DMS153 treated with DMSO at 0.1 percent for 48 hours (cell line): ENCODE results near the gene URGCP.

ENCODE experiments used
- DNase-seq: peaks from one replicate; lab custom pipeline; 2025; ENCODE audit not compliant: unreplicated experiment; lab: John Stamatoyannopoulos, UW

URGCP gene, protein sequence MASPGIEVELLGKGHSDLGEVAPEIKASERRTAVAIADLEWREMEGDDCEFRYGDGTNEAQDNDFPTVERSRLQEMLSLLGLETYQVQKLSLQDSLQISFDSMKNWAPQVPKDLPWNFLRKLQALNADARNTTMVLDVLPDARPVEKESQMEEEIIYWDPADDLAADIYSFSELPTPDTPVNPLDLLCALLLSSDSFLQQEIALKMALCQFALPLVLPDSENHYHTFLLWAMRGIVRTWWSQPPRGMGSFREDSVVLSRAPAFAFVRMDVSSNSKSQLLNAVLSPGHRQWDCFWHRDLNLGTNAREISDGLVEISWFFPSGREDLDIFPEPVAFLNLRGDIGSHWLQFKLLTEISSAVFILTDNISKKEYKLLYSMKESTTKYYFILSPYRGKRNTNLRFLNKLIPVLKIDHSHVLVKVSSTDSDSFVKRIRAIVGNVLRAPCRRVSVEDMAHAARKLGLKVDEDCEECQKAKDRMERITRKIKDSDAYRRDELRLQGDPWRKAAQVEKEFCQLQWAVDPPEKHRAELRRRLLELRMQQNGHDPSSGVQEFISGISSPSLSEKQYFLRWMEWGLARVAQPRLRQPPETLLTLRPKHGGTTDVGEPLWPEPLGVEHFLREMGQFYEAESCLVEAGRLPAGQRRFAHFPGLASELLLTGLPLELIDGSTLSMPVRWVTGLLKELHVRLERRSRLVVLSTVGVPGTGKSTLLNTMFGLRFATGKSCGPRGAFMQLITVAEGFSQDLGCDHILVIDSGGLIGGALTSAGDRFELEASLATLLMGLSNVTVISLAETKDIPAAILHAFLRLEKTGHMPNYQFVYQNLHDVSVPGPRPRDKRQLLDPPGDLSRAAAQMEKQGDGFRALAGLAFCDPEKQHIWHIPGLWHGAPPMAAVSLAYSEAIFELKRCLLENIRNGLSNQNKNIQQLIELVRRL

DNA sequence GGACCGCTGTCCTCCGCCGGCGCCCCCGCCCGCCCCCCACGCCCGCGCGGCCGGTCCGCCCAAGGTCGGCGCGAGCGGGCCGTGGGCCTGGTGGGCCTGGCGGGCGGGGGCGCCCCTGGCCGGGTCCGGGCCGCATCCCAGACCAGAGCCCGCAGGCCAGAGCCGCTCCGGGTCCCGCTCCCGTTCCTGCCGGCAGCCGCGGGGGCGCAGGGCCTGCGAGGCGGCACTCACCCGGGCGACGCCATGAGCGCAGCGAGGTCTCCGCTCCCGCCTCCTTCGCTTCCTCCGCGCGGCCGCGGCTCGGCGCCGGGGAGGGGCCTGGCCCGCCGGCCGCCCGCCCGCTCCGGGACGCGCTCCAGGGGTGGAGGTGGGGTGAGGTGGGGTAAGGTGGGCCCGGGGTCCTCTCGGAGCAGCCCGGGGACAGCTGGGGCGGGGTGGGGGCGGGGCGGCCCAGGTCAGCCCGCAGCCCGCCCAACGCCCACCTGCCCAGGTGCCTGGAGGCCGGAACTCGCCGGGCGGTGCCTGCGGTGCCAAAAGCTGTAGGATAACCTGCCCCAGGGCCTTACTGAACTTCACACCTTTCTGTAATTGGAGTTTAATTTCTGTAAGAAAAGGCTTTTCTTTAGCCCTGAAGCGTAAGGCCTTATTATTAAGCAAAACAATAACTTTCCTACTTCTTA lies at the start of gene URGCP:
TSS of gene URGCP (minus strand) at position 266 of the 680 bp plus-strand sequence. CDS start at position 245, 21 bp downstream.
- peak; percentile 41 for DNase-seq

GRCh38 chr7:43956027-43956426 lies 49.6 kb upstream of the URGCP start:
- DNase-seq: no peak

DNA sequence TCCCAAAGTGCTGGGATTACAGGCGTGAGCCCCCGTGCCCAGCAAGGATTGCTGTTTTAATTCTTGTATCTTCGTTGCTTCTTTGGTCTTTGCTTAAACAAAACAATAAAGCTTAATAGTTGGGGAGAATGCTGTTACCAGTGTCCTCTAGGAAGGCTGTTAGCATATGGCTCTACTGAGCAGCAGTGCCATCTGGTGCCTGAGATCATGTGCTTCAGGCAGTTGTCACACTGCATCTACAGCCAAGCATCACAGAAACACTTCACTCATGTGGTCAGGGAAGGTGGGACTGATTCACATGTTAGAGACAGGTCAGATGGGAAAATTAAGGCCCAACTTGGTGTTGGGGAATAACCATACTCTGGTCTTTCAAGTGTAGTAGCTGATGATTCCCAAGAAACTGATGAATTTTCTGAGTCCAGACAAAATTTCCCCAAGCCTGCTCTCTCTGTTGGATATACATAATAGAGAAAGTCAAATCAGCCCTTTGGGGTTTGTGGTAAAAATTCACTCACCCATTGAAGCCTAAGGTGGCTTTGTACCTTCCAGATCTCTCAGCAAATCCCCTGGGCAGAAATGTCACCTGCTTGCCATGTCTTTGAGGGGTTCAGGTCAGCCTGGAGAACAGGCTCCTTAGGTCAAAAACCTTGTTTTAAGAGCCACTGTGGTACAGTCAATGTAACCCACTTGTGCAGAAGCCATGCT lies 48.3 kb upstream of the URGCP start:
- DNase-seq: peak; percentile 15

- no peak for DNase-seq
These were observed 46.7 kb upstream of the URGCP start for GRCh38 chr7:43953071-43953470.

DNA sequence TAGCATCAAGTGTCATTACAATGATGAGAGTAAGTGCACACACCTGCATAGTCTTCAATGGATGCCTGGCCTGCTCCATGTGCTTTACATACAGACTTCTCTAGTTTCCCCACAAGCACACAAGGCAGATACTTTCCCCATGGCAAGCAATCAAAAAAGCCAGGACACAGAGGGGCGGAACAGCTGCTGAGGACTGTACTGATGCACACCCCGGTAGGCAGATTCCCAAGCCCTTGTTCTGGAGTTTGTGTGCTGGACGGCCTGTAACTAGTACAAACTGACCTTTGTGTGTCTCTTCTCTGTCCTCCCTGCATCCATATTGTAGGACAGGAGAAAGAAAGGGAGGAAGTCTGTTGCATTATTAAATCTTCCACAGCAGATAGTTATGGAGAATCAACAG lies 45.6 kb upstream of the URGCP start:
- DNase-seq: no peak

- no peak for DNase-seq
These were observed 37.9 kb upstream of the URGCP start for GRCh38 chr7:43944286-43944685.

DNA sequence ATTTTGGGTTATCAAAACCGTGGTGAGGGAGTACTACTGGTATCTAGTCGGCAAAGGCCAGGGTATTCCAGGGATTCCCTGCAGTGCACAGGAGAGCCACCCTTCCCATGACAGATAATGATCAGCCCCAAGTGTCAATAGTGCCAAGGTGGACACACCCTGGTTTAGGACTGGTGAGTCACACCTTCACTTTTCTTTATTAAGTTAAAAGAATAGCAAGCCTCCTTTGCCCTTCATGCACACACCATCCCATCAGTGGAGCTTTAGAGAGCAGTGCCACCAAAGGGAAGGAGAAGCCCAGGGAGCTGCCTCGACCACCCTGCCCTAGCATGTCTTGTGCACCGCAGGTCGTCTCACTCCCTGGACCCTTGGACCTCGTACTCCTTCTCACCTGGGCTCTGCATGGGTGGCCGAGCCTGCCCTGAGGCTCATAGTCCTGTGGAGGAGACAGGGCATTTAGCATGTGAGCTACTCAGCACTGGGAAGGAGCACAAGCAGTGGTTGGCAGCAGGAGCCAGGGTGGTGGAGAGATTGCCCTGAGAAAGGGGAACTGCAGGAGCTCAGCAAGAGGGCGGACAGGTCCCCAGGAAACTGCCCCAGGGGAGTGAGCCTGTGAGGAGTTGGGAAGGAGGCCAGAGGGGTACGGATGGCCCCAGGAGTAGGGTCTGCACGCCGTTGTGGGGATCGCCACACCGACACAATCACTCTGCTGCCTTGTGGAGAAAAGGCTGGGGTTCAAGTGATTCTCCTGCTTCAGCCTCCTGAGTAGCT lies 37.2 kb upstream of the URGCP start:
- DNase-seq: no peak

- no peak for DNase-seq
These were observed 36.6 kb upstream of the URGCP start for GRCh38 chr7:43942997-43943396.

DNA sequence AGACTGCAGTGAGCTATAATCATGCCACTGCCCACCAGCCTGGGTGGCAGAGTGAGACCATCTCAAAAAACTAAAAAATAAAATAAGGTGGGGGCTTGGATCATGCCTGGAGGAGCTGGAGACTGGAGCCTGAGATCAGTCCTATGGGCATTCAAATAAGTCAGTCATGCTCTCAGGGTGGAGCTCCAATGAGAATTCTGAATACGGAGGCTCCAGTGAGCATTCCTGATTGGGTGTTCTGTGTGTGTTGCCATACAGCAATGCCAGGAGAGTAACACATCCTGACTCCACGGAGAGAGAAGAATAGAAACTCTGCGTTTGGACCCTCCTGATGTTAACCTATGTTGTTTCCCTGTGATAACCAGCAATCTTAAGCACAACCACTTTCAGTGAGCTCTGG lies 35.9 kb upstream of the URGCP start:
- no peak for DNase-seq

- no peak for DNase-seq
These were observed 32.6 kb upstream of the URGCP start for GRCh38 chr7:43938892-43939482.

DNA sequence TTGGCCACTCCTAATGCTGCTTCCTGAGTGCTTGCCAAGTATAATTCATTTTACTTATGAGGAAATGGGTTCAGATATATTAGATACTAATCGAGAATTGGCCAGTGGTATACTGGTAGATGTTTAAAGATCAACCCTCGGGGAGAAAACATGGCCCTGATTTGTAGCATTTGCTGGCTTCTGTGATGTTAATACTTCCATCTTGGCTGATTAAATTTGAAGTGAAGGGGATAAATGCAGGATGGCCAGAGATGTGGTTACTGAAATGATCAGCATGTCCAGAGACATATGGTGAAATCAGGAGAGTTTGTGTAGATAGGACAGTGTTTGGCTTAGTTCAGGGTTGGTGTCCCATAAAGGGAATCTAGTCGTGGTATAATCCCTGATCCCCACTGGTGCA lies 31.0 kb upstream of the URGCP start:
- no peak for DNase-seq

GRCh38 chr7:43933902-43934560 lies 27.6 kb upstream of the URGCP start:
- DNase-seq: no peak

GRCh38 chr7:43931346-43931745 lies 24.9 kb upstream of the URGCP start:
- no peak for DNase-seq

GRCh38 chr7:43929529-43930457 lies 23.4 kb upstream of the URGCP start:
- no peak for DNase-seq

DNA sequence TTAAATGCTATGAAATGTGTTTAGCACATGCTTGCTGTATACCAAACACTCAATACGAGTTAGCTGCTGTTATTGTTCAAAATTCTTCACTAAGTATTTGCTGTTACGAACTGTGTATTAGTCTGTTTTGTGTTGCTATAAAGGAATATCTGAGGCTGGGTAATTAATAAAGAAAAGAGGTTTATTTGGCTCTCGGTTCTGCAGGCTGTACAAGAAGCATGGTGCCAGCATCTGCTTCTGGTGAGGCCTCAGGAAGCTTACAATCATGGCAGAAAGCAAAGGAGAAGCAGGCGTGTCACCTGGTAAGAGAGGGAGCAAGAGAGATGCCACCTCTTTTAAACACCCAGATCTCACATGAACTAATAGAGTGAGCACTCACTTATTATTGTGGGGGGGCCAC lies 21.4 kb upstream of the URGCP start:
- DNase-seq: no peak

GRCh38 chr7:43926798-43927123 lies 20.4 kb upstream of the URGCP start:
- DNase-seq: no peak

GRCh38 chr7:43925984-43926797 lies 19.8 kb upstream of the URGCP start, which contains the start of gene UBE2D4:
Gene UBE2D4, plus strand, starts transcription at chr7:43926436. Its CDS starts 97 bp downstream, at chr7:43926533.
- peak; percentile 83 for DNase-seq
